GM21786 (cell line): ENCODE measurements around the gene SCTR.

Experiments used
- ATAC-seq: cut with Tn5 transposase; IDR thresholded peaks from one replicate; pipeline ENCODE4 v1.9.1; 2021; ENCODE audit not compliant: unreplicated experiment

Gene SCTR

DNA sequence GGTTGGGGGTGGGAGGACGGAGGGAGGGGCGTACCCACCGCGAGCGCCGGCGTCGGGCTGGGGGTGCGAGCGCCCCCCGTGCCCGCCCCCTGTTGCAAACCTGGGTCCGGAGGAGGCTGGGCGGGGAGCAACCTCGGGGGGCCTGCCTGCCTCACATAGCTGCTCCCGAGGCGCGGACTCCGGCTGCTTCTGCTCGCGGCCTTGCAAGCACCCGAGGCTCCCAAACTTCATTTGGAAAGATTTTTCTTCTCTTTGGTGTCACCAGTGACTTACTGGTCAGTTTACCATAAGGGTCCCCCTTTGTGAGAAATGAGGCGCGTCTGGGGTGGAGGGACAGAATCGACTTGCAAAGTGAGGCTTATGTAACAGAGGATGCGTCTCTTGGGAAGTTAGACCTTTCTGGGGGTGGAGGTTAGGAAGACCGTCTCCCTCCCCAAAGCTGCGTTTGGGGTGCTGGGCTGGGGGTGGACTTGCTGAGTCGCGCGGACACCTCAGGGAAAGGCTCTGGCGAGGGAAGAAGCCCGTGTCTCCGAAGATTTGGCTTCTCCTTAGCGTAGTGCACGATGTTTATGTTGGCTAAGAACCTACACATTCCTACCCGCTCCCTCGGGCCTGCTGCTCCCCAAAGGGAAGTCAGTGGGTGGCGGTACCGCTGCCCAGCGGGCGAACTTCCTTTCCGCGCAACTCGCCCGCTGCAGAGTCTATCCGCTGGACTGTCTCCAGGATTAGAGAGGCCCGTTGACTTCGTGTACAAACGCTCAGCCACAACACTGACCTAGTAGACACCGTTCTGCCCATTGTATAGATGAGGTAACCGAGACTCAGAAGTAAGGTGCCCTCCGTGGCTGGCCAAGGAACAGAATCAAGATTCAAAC is 92.1 kb downstream of the SCTR start:
- no peak for ATAC-seq

DNA sequence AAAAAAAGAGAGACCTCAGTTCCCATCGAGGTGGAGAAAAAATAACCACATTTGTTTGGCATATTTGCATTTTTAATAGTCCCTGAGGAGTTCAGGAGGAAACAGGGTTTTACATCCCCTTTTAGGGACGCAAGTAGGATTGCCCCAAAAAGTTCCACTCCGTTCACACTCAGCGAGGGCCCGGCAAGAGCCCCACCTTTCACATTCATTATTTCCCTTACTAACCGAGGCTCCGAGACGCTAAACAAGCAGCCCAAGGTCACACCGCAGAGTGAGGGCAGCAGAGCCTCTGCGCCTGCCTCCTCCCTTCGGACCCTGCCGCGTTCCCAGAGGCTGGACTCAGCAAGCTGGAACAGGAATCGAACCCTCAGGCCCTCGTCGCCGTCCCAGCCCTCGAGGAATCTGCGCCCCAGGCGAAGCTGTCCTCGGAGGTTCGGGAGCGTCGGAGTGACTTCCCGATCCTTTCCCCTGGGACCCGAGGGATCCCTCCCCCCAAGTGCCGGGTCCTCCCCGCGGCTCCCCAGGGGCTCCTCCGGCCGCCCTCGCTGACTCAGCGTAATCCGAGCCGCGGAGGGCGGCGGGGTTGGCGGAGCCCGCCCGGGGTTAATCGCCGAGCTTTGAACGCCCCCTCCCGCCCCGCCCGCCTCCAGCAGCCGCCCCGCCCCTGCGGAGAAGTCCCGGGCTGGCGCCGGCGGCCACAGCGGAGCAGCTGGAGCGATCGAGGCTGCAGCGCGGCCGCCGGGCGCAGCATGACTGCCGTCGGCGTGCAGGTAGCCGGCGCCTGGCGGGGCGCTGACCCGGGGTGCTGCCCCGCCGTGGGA is 92.9 kb downstream of the SCTR start, which contains the start of gene TMEM37:
TMEM37 (plus strand) TSS at position 700 of the 821 bp plus-strand sequence; CDS start at position 750, 50 bp downstream.
- ATAC-seq = peak; percentile 64

DNA sequence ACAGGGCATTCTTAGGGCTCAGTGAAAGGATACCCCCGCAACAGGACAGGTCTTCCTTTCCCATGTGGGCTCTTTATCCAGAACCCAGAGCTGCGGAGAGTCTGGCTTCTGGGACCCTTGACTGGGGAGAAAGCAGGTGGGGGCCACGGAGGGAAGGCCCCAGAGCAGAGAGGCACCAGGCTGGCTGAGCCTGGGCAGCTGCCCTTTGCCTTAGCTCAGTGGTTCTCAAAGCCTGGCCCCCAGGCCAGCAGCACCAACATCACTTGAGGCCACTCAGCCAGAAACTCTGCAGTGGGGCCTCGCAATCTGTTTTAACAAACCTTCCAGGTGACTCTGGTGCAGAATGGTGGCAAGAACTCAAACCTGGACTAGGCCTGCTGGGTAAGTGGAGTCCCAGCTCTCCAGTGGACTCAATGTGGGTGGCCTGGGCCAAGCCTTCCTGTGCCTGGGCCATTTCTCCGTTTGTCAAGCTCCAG is 94.2 kb downstream of the SCTR start:
- no peak for ATAC-seq

DNA sequence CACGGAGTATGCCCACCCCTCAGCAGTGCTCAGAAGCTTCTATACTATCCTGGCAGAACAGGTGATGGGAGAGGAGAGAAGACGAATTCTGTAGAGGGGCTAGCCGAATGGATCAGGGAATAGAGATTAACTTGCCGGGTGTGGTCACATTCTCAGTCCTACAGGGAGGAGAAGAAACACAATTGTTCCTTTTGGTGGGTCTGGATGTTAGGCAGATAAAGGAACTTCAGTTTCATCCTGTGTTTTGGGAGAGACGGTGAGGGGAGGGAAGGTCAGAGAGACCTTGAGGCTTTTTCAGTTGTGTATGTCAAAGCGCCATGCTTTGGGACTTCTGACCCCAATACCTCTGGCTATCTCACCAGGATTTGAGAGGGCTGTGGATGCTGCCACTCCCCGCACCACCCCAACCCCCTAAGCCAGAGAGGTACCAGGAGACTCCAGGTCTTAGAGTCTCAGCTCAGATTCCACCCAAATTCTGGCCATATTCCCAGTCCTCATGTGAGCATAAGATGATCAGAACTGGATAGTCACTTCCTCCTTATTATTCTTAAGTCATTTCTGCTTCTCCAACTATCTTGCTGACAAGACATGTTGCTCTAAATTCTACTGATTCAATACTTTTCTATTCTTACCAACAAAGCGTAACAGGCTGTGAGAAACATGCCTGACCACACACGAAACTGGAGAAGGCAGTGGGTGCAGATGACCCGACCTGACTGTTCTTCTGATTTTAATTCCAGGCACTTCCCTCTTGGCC is 94.9 kb downstream of the SCTR start:
- no peak for ATAC-seq

DNA sequence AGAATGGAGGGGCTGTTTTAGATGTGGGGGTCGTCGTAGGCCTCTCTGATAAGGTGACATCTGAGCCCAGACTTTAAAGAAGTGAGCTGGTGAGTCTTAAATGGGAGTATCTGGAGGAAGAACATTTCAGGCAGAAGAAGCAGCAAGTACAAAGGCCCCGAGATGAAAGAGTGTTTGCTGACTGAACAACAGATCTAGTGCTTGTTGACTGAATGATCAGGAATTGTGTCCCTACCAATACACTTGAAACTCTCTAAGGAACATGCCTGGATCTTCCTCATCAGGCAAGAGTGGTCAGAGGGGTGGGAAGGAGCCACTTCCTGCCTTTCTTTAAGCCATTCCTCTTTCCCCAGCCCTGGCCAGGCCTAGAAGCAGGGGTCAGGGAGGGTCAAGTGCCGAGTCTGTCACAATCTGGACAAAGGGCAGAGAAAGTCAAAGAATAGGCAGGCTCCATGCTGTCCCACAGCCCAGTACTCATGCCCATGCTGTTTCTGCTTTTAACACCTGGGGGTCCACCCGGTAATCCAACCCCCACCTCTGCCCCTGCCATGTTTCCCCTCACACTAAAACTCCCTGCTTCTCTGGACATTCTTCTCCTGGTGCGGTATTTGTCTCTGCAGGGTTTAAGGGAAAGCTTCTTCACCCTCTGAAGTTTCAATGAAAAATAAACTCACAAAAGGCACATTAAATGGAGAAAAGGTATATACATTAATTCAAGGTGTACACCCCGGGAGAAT is 95.6 kb downstream of the SCTR start:
- no peak for ATAC-seq

DNA sequence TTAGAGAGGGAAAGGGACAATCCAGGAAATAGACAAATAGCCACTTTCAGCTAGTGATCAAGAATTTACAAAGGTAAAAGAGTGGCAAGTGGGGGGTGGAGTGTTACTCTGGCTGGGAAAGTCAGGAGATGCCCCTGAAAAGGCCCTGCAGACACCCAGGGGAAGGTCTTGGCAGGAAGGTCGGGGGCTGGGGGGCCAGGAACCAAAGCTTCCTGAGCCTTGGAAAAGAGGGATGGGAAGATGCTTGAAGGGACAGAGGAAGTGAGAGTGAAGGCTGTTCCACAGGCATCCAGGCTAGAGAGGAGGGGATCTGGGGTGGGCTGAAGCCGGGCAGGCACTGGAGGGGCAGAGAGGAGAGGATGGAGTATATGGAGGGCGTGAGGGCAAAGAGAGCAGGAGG is 96.5 kb downstream of the SCTR start:
- ATAC-seq = no peak

DNA sequence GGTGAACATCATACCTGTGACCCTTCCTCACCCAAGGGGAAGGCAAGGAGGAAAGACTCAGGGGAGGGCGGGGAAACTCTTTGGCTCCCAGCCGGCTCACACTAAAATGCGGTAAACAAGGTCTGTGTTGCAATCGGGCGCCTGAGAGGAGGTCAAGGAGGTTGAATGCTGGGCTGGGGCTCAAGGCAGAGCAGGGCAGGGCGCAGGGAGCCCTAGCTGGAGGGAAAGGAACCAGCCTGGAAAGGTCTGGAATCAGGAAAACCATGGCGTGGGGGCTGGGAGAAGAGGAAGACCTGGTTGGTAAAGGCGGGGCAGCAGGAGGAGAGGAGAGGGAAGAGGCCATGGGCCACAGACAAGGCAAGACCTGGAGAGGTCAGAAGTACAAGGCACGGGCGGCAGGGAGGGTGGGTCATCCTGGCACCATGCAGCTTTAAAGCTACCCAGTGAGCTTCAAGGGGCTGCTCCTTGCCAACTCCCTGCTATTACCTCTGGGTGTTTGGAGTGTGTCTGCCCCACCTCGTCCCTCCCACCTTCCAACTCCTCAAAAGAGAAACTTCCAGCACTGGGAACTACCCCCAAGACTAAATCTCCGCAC is 97.4 kb downstream of the SCTR start:
- ATAC-seq = no peak

DNA sequence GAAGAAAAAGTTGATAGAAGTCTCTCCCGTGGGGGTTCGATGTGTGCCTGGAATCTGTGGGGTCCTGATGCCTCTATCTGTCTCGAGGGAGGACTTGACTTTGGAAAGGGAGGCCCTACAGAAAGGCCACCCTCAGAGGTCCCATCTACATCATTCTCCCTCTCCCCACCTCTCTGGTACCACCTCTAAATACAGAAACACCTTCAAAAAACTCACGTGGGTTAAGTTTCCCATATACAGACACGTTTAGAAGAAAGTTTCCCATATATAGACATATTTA is 97.9 kb downstream of the SCTR start:
- ATAC-seq = no peak

DNA sequence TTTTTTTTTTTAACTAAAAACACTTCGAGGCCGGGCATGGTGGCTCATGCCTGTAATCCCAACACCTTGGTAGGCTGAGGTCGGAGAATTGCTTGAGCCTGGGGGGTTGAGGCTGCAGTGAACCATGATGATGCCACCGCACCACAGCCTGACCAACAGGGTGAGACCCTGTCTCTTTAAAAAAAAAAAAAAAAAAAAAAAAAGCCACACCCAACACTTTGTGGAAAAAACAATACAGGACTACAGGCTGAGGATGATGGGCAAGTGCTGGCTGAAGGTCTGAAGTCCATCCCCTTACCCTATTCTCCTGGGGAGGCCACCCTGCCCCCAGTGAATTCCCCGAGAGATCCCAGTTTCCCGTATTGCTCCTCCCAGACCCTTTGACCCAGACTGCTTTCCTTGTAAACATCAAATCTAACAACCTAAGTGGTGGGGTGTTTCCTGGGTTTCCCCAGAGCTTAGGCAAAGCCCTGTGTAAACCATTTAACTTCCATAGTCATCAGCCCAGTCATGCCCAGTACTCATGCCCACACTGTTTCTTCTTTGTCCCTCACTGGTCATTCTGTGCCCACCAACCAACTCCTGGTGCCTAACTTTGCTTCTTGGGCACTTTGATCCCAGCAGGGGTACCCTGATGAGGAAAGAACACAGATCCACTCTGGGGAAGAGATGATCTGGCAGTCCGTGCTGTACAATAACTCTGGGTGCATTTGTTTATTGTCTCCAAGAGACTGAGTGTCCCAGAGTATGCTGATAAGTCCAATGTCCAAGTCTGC is 98.5 kb downstream of the SCTR start:
- ATAC-seq = no peak

DNA sequence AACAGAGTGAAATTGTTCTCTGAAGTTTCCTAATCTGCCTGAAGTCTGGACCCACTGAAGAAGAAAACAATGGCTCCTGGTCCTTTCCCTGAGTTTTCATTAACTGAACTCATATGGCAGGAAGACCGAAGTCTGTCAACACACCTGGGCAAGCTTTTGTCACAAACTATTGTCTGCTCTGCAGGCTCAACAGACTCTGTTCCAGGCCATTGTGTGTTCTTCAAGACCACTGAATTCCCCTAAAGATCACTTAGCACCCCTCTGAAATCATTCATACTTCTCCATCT is 99.2 kb downstream of the SCTR start:
- ATAC-seq = no peak

DNA sequence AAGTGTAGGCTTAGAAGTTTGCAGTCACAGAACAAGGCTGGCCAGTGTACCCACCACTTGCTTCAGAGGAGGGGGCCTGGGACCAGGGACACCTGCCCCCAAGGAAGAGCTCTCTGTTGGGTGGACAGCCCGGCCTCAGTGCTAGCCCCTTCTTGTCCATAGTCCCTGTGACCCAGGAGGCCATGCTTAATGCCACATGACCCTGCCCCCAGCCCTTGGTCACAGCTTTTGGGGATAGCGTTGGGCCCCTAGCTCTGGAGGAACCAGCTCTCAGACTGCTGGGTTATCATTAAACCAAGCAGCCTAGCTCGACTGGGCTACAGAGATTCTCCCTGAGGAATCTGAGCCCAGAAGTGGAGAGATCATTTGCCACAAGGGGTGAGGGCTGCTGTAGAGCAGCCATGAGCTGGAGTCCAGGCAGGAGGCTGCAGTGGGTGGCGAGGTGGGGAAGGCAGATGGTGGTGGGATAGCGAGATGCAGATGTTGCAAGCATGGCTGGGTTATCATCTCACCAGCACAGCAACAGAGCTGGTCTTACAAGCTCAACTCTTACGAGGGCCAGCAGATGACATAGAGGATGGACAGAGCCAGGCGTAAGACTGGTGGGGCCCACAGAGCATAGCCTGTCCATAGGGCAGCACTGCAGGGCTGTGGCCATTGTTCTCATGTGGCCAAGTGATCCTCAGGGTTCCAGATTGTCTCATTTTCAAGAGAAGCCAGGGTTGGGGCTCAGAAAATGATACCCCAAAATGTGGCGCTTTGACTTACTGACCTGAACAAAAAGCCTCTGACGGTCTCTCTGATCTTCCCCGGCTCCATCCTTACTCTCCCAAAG is 99.8 kb downstream of the SCTR start:
- no peak for ATAC-seq

DNA sequence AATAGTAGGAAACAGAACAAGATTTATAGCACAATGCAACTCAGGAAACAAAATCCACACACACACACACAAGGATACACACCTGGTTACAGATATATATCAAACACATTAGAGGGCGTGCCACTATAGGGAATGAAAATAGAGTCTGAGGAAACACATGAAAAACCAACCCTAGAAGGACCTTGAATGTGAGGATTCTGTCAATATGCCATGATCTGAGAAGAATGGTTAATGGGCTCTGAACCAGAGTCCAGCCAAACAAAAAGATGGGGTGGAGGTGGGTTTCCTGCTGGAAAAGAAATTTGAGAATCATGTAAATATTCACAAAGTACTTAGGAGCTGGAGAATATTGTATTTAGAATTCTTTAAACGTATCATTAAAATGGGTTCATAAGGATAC is 100.5 kb downstream of the SCTR start:
- no peak for ATAC-seq

DNA sequence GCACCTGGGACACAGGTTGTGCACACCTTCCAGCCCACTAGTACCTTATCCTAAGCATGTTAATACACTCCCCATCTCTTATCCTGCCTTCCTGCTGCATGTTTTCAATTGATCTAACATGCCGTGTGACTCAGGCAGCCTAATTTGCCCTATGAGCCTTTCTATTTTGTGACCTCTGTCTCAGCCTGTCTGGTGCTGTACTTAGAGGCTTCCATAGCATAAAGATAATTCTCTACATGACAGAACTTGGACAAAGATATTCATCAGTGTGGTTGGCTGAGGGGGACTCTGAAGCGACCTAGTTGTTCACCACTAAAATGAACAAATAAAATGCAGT is 101.2 kb downstream of the SCTR start:
- no peak for ATAC-seq

DNA sequence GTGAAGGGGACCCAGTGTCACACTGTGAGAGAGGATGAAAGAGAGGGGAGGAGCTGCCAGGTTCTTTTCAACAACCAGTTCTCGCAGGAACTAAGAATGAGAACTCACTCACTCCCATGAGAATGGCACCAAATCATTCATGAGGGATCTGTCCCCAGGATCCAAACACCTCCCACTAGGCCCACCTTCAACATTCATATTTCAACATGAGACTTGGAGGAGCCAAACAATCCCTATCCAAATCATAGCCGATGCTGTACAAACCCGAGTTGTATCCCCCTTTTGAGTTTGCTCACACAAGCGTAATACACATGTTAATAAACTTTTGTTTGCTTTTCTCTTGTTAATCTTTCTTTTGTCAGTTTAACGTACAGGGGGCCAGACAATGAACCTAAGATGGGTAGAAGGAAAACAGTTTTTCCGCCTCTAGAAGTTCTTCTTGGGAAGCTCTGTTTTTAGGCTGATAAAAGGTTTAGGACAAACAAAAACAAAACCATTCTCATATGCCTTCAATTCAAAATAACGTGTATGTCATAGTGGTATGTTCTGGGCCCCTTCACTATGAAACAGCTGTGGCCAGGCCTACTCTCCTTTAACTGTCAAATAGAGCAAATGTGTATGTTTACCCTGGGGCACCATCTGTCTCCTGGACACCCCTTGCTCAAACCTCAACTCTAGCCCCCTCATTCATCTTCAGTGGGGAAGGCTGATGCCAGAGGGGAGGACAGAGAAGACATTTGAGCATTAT is 101.7 kb downstream of the SCTR start:
- ATAC-seq = no peak

DNA sequence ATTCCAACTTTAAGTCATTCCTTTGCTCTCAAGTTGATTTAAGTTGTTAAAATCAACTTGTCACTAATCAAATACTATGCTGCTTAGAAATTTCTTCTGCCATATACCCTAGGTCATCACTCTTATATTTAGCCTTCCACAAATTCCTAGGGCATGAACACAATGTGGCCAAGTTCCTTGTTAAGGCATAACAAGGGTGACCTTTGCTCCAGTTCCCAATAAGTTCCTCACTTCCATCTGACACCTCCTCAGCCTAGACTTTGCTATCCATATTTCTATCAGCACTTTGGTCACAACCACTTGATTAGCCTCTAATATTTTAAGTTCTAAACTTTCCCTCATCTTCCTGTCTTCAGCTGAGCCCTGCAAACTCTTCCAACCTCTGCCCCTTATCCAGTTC is 102.5 kb downstream of the SCTR start:
- ATAC-seq = no peak

DNA sequence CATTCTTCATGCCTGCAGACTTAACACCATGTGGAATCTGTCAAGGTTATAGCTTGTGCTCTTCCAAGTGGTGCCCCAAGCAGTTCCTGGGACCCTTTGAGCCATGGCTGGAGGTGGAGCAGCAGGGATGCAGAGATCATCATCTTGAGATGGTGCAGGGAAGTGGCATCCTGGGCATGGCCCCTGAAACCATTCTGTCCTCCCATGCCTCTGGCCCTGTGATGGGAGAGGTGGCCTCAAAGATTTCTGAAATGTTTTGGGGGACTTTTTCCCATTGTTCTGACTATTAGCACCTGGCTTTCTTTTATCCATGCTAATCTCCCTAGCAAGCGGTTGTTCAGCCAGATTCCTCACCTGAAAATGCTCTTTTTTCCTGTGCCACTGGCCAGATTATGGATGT is 103.0 kb downstream of the SCTR start:
- no peak for ATAC-seq

DNA sequence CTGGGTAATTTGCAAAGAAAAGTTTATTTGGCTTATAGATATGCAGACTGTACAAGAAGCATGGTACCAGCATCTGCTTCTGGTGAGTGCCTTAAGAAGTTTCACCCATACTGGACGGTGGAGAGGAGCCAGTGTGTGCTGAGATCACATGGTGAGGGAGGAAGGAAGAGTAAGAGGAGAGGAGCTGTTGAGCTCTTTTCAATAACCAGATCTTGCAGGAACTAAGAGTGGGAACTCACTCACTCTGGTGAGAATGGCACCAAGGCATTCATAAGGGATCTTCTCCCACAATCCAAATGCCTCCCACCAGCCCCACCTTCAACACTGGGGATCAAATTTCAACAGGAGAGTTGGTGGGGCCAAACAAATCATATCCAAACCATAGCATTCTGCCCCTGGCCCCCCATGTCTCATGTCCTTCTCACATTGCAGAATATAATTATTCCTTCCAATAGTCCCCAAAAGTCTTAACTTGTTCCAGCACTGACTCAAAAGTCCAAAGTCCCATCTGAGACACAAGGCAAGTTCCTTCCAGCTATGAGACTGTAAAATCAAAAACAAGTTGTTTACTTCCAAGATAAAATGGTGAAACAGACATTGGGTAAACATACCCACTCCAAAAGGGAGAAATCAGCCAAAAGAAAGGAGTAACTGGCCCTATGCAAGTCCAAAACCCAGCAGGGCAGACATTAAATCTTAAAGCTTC is 104.3 kb downstream of the SCTR start:
- ATAC-seq = no peak

DNA sequence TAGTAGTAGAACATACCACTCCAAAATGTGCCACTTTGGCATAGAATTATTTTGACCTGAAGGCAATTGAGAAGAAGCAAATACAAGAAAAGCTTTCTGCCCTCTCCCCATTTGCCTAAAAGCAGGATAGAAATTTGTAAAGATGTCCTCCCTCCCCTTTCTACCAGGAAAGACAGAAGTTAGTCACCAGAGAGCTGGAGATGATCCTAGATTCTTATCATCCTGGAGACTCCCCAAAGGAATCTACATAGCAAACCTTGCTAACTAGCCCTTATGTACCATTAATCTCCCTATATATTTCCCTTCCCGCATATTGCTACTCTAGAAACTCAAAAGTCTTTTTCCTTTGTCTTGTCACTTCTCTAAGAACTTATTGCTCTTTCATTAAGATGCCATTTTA is 105.2 kb downstream of the SCTR start:
- ATAC-seq = no peak
